Loucy (cell line): ENCODE measurements around the gene KCNMA1.

Source experiments
- H2AFZ ChIP-seq: fragments of 200-600 bp; sonication (generic); 2 replicates; pipeline ENCODE4 v1.6.0; 2016; ENCODE audit warnings: antibody characterized with exemption, mild to moderate bottlenecking, low read length, moderate library complexity
- H3F3A ChIP-seq: fragments of 200-600 bp; 2 replicates; pipeline ENCODE4 v1.6.0; 2016; ENCODE audit warnings: antibody characterized with exemption, low read depth, mild to moderate bottlenecking
- H3K27me3 ChIP-seq: fragments of 200-600 bp; sonication (generic); 2 replicates; pipeline ENCODE4 v1.6.1; 2014; ENCODE audit warnings: low read length, mild to moderate bottlenecking; ENCODE audit not compliant: insufficient read depth, poor library complexity, severe bottlenecking
- H3K36me3 ChIP-seq: fragments of 200-600 bp; sonication (generic); 2 replicates; pipeline ENCODE4 v1.6.1; 2016; ENCODE audit warnings: low read length; ENCODE audit not compliant: insufficient read depth
- H3K4me1 ChIP-seq: fragments of 200-600 bp; sonication (generic); 2 replicates; pipeline ENCODE4 v1.5.1; 2014; ENCODE audit warnings: low read length, mild to moderate bottlenecking; ENCODE audit not compliant: insufficient read depth, poor library complexity, severe bottlenecking
- H3K4me2 ChIP-seq: fragments of 200-600 bp; sonication (generic); 2 replicates; pipeline ENCODE4 v1.6.0; 2014; ENCODE audit warnings: antibody characterized with exemption, low read length, low read depth, mild to moderate bottlenecking; ENCODE audit not compliant: poor library complexity, severe bottlenecking
- H3K4me3 ChIP-seq: fragments of 200-600 bp; sonication (generic); 2 replicates; pipeline ENCODE4 v1.5.1; 2014; ENCODE audit warnings: low read length, mild to moderate bottlenecking, mixed read lengths; ENCODE audit not compliant: poor library complexity, severe bottlenecking
- H3K79me2 ChIP-seq: fragments of 200-600 bp; sonication (generic); 2 replicates; pipeline ENCODE4 v1.6.1; 2014; ENCODE audit warnings: low read length; ENCODE audit not compliant: insufficient read depth
- H3K9ac ChIP-seq: fragments of 200-600 bp; sonication (generic); 2 replicates; pipeline ENCODE4 v1.6.0; 2014; ENCODE audit warnings: mild to moderate bottlenecking, low read depth, low read length, moderate library complexity; ENCODE audit not compliant: poor library complexity, severe bottlenecking
- H3K9me2 ChIP-seq: fragments of 200-600 bp; sonication (generic); replicated peaks from 2 replicates; pipeline ENCODE4 v1.6.1; 2016; ENCODE audit warnings: low read depth, low read length, mixed read lengths
- H3K9me3 ChIP-seq: fragments of 200-600 bp; sonication (generic); 2 replicates; pipeline ENCODE4 v1.6.1; 2014; ENCODE audit warnings: mild to moderate bottlenecking, antibody characterized with exemption, low read length, low read depth; ENCODE audit not compliant: insufficient read depth
- H4K20me1 ChIP-seq: fragments of 200-600 bp; sonication (generic); 2 replicates; pipeline ENCODE4 v1.6.0; 2014; ENCODE audit warnings: antibody characterized with exemption, low read length, mild to moderate bottlenecking; ENCODE audit not compliant: insufficient read depth, poor library complexity, severe bottlenecking
- EZH2phosphoT487 ChIP-seq: fragments of 200-600 bp; IDR thresholded peaks from 2 replicates; pipeline ENCODE4 v1.6.1; 2018; ENCODE audit warnings: antibody characterized with exemption, mild to moderate bottlenecking, moderate library complexity, borderline replicate concordance
- TF ChIP-seq, protein P1 (sequence below): fragments of 200-600 bp; sonication (generic); conservative IDR thresholded peaks from 2 replicates; pipeline ENCODE4 v1.5.1; 2014; ENCODE audit warnings: mild to moderate bottlenecking, antibody characterized with exemption, low read length

The KCNMA1 gene

DNA sequence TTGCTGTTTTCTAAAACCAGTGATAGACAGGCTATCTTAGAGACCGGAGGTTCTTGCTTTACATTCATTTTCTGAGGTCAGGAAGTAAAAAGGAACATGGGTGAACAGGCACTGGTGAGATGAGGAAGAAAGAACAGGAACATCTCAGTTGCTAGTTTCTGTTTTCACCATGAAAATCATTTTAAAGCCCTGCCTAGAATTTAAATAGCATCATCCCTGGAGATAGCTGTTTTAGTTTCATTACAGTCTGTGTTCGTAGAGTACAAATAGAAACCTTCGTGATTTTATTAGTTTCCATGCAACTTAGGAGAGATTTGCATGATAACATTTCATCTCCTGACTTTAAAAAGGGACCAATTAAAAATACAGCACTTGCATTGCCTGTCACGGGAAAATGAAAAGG is 14.7 kb downstream of the KCNMA1 start:
- H3K27me3 ChIP-seq = no peaks in the 10 kb centered on the region
- H2AFZ ChIP-seq = 0 out of 2 replicates have a peak overlapping the region, but pooled peaks have one; percentile 32
- no peaks in the 10 kb centered on the region for H3K9me3 ChIP-seq
- no peak overlapping the region for H3K9ac ChIP-seq
- TF ChIP-seq, protein P1, sequence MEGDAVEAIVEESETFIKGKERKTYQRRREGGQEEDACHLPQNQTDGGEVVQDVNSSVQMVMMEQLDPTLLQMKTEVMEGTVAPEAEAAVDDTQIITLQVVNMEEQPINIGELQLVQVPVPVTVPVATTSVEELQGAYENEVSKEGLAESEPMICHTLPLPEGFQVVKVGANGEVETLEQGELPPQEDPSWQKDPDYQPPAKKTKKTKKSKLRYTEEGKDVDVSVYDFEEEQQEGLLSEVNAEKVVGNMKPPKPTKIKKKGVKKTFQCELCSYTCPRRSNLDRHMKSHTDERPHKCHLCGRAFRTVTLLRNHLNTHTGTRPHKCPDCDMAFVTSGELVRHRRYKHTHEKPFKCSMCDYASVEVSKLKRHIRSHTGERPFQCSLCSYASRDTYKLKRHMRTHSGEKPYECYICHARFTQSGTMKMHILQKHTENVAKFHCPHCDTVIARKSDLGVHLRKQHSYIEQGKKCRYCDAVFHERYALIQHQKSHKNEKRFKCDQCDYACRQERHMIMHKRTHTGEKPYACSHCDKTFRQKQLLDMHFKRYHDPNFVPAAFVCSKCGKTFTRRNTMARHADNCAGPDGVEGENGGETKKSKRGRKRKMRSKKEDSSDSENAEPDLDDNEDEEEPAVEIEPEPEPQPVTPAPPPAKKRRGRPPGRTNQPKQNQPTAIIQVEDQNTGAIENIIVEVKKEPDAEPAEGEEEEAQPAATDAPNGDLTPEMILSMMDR = no peak
- TF ChIP-seq EZH2phosphoT487 = no peak
- H3F3A ChIP-seq = no peaks in the 10 kb centered on the region
- H3K4me1 ChIP-seq = peaks cover 10% of the 10 kb centered on the region
- no peaks in the 10 kb centered on the region for H3K9me2 ChIP-seq
- H3K4me2 ChIP-seq = no peak overlapping the region
- H3K4me3 ChIP-seq = no peak overlapping the region
- H3K79me2 ChIP-seq = no peaks in the 10 kb centered on the region
- no peaks in the 10 kb centered on the region for H4K20me1 ChIP-seq
- no peaks in the 10 kb centered on the region for H3K36me3 ChIP-seq

DNA sequence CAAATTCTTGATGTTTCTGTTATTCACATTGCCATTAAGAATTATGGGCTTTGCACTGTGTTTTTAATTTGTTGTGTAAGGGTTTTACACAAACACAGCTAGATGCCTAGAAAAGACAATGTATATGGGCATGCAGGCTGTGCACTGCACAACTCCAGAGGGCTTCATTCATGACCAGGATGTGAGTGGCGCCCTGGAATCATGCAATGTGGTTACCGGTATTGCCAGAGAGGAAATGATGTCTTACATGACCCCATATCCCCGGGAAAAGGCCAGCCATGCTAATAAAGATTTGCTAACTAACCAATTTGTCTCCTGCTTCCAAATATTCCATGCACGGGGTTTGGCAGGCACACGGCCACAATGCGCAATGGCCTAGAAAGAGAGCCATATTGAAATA is 16.9 kb downstream of the KCNMA1 start:
- TF ChIP-seq, protein P1 = no peak
- no peak for TF ChIP-seq EZH2phosphoT487
- no peaks in the 10 kb centered on the region for H3K9me3 ChIP-seq
- peaks cover 10% of the 10 kb centered on the region for H3K4me1 ChIP-seq
- no peak overlapping the region for H2AFZ ChIP-seq
- H3K79me2 ChIP-seq = no peaks in the 10 kb centered on the region
- no peaks in the 10 kb centered on the region for H3K27me3 ChIP-seq
- no peak overlapping the region for H3K9ac ChIP-seq
- H4K20me1 ChIP-seq = no peaks in the 10 kb centered on the region
- H3K9me2 ChIP-seq = no peaks in the 10 kb centered on the region
- H3K4me2 ChIP-seq = no peak overlapping the region
- no peak overlapping the region for H3K4me3 ChIP-seq
- no peaks in the 10 kb centered on the region for H3K36me3 ChIP-seq
- H3F3A ChIP-seq = no peaks in the 10 kb centered on the region

DNA sequence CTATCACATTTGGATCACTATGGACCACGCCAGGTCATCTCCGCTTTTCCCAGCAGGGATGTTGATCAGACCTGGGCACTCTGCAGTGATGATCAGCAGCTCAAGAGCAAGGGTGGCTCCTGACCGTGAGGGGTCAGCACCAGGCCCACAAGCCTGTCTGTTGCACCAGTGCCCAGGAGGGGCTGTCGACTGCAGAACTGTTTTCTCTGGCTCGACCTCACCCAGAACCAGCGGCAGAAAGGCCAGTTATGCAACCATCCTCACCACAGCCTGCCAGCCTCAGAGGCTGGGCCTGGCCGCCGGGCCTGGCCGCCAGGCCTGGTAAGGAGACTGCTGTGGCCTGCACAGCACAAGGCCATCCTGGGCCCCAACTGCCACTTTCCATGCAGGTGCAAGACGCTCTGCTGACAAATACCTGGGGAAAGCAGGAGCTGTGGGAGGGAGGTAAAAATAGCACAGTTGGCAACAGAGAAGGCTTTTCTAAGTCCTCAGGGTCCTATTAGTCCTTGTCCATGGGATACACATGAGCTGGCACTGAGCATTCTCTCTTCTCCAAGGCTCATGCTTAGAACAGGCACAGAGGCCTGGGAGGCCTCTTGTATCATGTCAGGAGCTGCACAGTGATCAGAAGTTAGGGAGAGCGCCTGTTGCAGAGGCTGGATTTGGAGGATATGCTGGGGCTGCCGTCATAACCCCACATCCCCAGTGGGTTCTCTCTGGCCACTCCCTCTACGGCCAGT is 17.5 kb downstream of the KCNMA1 start:
- Histone ChIP-seq H3K4me1 (peaks cover 10% of the 10 kb centered on the region), H3K9me2 (no peaks in the 10 kb centered on the region), H3K4me3 (no peak overlapping the region), H3K9me3 (no peaks in the 10 kb centered on the region), H3K27me3 (no peaks in the 10 kb centered on the region), H4K20me1 (no peaks in the 10 kb centered on the region), H3K9ac (no peak overlapping the region), H3K79me2 (no peaks in the 10 kb centered on the region), H2AFZ (no peak overlapping the region), H3K4me2 (no peak overlapping the region), H3F3A (no peaks in the 10 kb centered on the region), H3K36me3 (no peaks in the 10 kb centered on the region)
- TF ChIP-seq EZH2phosphoT487 = no peak
- TF ChIP-seq, protein P1 = no peak
